HepG2 (cell line): ENCODE results near the gene FXR2. TPM values are rescaled to one million over a fixed set of nuclear protein-coding genes. Genes with fewer than 3 reads are reported as not detected.

Source experiments
- EED ChIP-seq: sonication (generic); formaldehyde crosslinking; IDR thresholded peaks from 2 replicates; pipeline ENCODE4 v1.5.0; 2020; ENCODE audit warnings: mild to moderate bottlenecking, missing genetic modification reagents
- EP300 ChIP-seq, 3 experiments: sonication (generic) in 1 of 3; formaldehyde crosslinking in 1 of 3; IDR thresholded peaks; 2 replicates each; pipeline versions ENCODE4 v1.5.1 to v1.6.1; 2011 to 2020; ENCODE audit warnings: low read depth in 2 of 3, low read length in 2 of 3, borderline replicate concordance in 1 of 3, improper control_type of control experiment in 1 of 3, mild to moderate bottlenecking in 1 of 3, missing genetic modification reagents in 1 of 3, moderate library complexity in 1 of 3
- GATAD1 ChIP-seq: IDR thresholded peaks from 2 replicates; pipeline ENCODE4 v1.6.1; 2016; ENCODE audit warnings: missing genetic modification reagents, missing compliant biosample characterization
- HOXA7 ChIP-seq: sonication (generic); formaldehyde crosslinking; IDR thresholded peaks from 2 replicates; pipeline ENCODE4 v1.8.1; 2022; ENCODE audit warnings: mild to moderate bottlenecking, missing genetic modification reagents, moderate library complexity
- IRF2 ChIP-seq: IDR thresholded peaks from 2 replicates; pipeline ENCODE4 v1.6.1; 2018; ENCODE audit warnings: missing genetic modification reagents, missing compliant biosample characterization
- KDM1A ChIP-seq: IDR thresholded peaks from 2 replicates; pipeline ENCODE4 v1.6.1; 2016; ENCODE audit warnings: missing compliant biosample characterization
- KDM2A ChIP-seq: sonication (generic); formaldehyde crosslinking; IDR thresholded peaks from 2 replicates; pipeline ENCODE4 v1.4.0; 2020; ENCODE audit warnings: low read depth, missing genetic modification reagents, borderline replicate concordance
- KLF11 ChIP-seq: IDR thresholded peaks from 2 replicates; pipeline ENCODE4 v1.6.1; 2016; ENCODE audit warnings: missing compliant biosample characterization
- MTF1 ChIP-seq: sonication (generic); formaldehyde crosslinking; IDR thresholded peaks from 2 replicates; pipeline ENCODE4 v1.5.0; 2020; ENCODE audit warnings: missing genetic modification reagents
- NCOA1 ChIP-seq: sonication (generic); formaldehyde crosslinking; IDR thresholded peaks from 2 replicates; pipeline ENCODE4 v1.9.0; 2021; ENCODE audit warnings: missing genetic modification reagents
- POLR2G ChIP-seq: fragments of 200-400 bp; formaldehyde crosslinking; IDR thresholded peaks from 2 replicates; pipeline ENCODE4 v1.6.1; 2018; ENCODE audit warnings: mild to moderate bottlenecking, low read depth, low read length, moderate library complexity
- RAD21 ChIP-seq: fragments of 450-650 bp; formaldehyde crosslinking; IDR thresholded peaks from 2 replicates; pipeline ENCODE4 v1.5.0; 2020; ENCODE audit warnings: mild to moderate bottlenecking
- RCOR2 ChIP-seq: IDR thresholded peaks from 2 replicates; pipeline ENCODE4 v1.6.1; 2016; ENCODE audit warnings: missing biosample characterization, missing genetic modification reagents
- RFX1 ChIP-seq: fragments of 450-650 bp; IDR thresholded peaks from 2 replicates; pipeline ENCODE4 v1.6.1; 2017
- SP2 ChIP-seq: sonication (generic); formaldehyde crosslinking; IDR thresholded peaks from 2 replicates; pipeline ENCODE4 v1.5.1; 2020; ENCODE audit warnings: mild to moderate bottlenecking, missing genetic modification reagents
- WIZ ChIP-seq: sonication (generic); formaldehyde crosslinking; IDR thresholded peaks from 2 replicates; pipeline ENCODE4 v1.5.1; 2020; ENCODE audit warnings: mild to moderate bottlenecking, missing genetic modification reagents
- ZMAT3 ChIP-seq: sonication (generic); formaldehyde crosslinking; conservative IDR thresholded peaks from 2 replicates; pipeline ENCODE4 v1.7.0; 2021; ENCODE audit warnings: missing genetic modification reagents
- ZNF234 ChIP-seq: sonication (generic); formaldehyde crosslinking; conservative IDR thresholded peaks from 2 replicates; pipeline ENCODE4 v1.5.1; 2020; ENCODE audit warnings: mild to moderate bottlenecking, missing genetic modification reagents
- ZNF260 ChIP-seq: sonication (generic); formaldehyde crosslinking; IDR thresholded peaks from 2 replicates; pipeline ENCODE4 v1.4.0; 2020; ENCODE audit warnings: missing genetic modification reagents, low read depth, mild to moderate bottlenecking, borderline replicate concordance
- ZNF382 ChIP-seq: sonication (generic); formaldehyde crosslinking; IDR thresholded peaks from 2 replicates; pipeline ENCODE4 v1.5.0; 2020; ENCODE audit warnings: missing genetic modification reagents, mild to moderate bottlenecking, borderline replicate concordance
- polyA plus RNA-seq, 8 experiments: library from polyadenylated mRNA; depleted of rRNA in 3 of 8; stranded (reverse) in 7 of 8; unstranded in 1 of 8; fragments of >200 nt; fragmentation: Illumina TruSeq in 4 of 8; extraction: Trizol in 4 of 8; gene quantifications; 2 replicates each; pipeline versions ENCODE4 v1.2.1 to v1.2.3, GENCODE V29; 2011 to 2016; ENCODE audit warnings: low read depth in 4 of 8, missing spikeins in 1 of 8, mixed read lengths in 1 of 8; ENCODE audit not compliant: insufficient read depth in 1 of 8
- total RNA-seq, 5 experiments: library from RNA; depleted of rRNA; stranded (reverse); fragments of >200 nt; fragmentation: Illumina TruSeq; extraction: Trizol; gene quantifications; 2 replicates each; pipeline ENCODE4 v1.2.3, GENCODE V29; 2016; ENCODE audit warnings: low read depth in 1 of 5
- TF ChIP-seq, protein P1 (sequence below): sonication (generic); formaldehyde crosslinking; IDR thresholded peaks from 2 replicates; pipeline ENCODE4 v1.4.0; 2020; ENCODE audit warnings: mild to moderate bottlenecking, missing genetic modification reagents, borderline replicate concordance
- TF ChIP-seq, protein P2 (sequence below): sonication (generic); formaldehyde crosslinking; IDR thresholded peaks from 2 replicates; pipeline ENCODE4 v1.5.1; 2020; ENCODE audit warnings: mild to moderate bottlenecking, moderate library complexity, missing genetic modification reagents
- TF ChIP-seq, protein P3 (sequence below): sonication (generic); IDR thresholded peaks from 2 replicates; pipeline ENCODE4 v1.6.1; 2016; ENCODE audit warnings: low read depth, borderline replicate concordance
- TF ChIP-seq, protein P4 (sequence below): sonication (generic); formaldehyde crosslinking; IDR thresholded peaks from 2 replicates; pipeline ENCODE4 v1.4.0; 2020; ENCODE audit warnings: missing genetic modification reagents, mild to moderate bottlenecking, borderline replicate concordance
- TF ChIP-seq, protein P5 (sequence below): sonication (generic); formaldehyde crosslinking; conservative IDR thresholded peaks from 2 replicates; pipeline ENCODE4 v1.5.0; 2020; ENCODE audit warnings: missing genetic modification reagents

FXR2 gene
- total and polyA plus RNA-seq, 2 of the 13 experiments (the other 11 are each of a cell fraction or from before 2014, with no cell fraction given) = 20.9 to 24.4 TPM

DNA sequence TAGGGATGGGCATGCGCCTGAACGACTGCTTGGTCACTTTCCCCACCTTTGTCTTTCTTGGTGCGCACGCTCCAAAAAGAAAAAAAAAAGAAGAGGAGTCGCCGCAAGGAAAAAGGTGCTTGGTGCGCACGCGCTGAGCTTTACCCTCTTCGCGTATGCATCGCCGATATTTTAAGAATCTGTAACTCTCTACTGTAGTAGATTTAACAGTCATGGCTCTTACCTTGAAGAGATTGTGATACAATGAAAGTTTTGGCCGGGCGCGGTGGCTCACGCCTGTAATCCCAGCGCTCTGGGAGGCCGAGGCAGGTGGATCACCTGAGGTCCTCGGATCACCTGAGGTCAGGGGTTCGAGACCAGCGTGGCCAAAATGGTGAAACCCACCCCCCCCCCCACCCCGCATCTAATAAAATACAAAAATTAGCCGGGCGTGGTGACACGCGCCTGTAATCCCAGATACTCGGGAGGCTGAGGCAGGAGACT lies 609 bp upstream of the FXR2 start (continued):
- TF ChIP-seq EED (CRISPR knock-in tag) (no peak), KLF11 (CRISPR knock-in tag) (peak; percentile 88; the same call in 1 of the 2 replicates), IRF2 (CRISPR knock-in tag) (no peak), RAD21 (CRISPR knock-in tag) (0 out of 2 replicates have a peak, but pooled peaks have one; percentile 11), POLR2G (peak; percentile 60; the same call in 1 of the 2 replicates), NCOA1 (CRISPR knock-in tag) (no peak), ZNF260 (CRISPR knock-in tag) (no peak), ZMAT3 (CRISPR knock-in tag) (0 out of 2 replicates have a peak, but pooled peaks have one; percentile 42), ZNF234 (CRISPR knock-in tag) (no peak), WIZ (no peak), KDM1A (CRISPR knock-in tag) (no peak), MTF1 (CRISPR knock-in tag) (0 out of 2 replicates have a peak, but pooled peaks have one; percentile 44), EP300 (IDR thresholded peaks at IDR 0.05; ENCODE audit: low read depth in 2 of 2, low read length in 2 of 2) (no peak; a peak in 1 of 4 replicates), EP300 (CRISPR knock-in tag; IDR thresholded peaks at IDR 0.05; ENCODE audit: borderline replicate concordance) (no peak), ZNF382 (CRISPR knock-in tag) (no peak), GATAD1 (no peak; the same call in 1 of the 2 replicates), RFX1 (no peak), HOXA7 (no peak), SP2 (CRISPR knock-in tag) (no peak), KDM2A (CRISPR knock-in tag) (peak; percentile 31; the same call in 1 of the 2 replicates), RCOR2 (no peak)
- TF ChIP-seq, protein P1, sequence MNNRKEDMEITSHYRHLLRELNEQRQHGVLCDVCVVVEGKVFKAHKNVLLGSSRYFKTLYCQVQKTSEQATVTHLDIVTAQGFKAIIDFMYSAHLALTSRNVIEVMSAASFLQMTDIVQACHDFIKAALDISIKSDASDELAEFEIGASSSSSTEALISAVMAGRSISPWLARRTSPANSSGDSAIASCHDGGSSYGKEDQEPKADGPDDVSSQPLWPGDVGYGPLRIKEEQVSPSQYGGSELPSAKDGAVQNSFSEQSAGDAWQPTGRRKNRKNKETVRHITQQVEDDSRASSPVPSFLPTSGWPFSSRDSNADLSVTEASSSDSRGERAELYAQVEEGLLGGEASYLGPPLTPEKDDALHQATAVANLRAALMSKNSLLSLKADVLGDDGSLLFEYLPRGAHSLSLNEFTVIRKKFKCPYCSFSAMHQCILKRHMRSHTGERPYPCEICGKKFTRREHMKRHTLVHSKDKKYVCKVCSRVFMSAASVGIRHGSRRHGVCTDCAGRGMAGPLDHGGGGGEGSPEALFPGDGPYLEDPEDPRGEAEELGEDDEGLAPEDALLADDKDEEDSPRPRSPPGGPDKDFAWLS (CRISPR knock-in tag) = no peak
- TF ChIP-seq, protein P2, sequence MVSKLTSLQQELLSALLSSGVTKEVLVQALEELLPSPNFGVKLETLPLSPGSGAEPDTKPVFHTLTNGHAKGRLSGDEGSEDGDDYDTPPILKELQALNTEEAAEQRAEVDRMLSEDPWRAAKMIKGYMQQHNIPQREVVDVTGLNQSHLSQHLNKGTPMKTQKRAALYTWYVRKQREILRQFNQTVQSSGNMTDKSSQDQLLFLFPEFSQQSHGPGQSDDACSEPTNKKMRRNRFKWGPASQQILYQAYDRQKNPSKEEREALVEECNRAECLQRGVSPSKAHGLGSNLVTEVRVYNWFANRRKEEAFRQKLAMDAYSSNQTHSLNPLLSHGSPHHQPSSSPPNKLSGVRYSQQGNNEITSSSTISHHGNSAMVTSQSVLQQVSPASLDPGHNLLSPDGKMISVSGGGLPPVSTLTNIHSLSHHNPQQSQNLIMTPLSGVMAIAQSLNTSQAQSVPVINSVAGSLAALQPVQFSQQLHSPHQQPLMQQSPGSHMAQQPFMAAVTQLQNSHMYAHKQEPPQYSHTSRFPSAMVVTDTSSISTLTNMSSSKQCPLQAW (CRISPR knock-in tag) = no peak
- TF ChIP-seq, protein P3, sequence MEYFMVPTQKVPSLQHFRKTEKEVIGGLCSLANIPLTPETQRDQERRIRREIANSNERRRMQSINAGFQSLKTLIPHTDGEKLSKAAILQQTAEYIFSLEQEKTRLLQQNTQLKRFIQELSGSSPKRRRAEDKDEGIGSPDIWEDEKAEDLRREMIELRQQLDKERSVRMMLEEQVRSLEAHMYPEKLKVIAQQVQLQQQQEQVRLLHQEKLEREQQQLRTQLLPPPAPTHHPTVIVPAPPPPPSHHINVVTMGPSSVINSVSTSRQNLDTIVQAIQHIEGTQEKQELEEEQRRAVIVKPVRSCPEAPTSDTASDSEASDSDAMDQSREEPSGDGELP = no peak
- TF ChIP-seq, protein P4, sequence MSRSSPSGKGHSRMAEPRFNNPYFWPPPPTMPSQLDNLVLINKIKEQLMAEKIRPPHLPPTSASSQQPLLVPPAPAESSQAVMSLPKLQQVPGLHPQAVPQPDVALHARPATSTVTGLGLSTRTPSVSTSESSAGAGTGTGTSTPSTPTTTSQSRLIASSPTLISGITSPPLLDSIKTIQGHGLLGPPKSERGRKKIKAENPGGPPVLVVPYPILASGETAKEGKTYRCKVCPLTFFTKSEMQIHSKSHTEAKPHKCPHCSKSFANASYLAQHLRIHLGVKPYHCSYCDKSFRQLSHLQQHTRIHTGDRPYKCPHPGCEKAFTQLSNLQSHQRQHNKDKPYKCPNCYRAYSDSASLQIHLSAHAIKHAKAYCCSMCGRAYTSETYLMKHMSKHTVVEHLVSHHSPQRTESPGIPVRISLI (CRISPR knock-in tag) = peak; percentile 97
- TF ChIP-seq, protein P5, sequence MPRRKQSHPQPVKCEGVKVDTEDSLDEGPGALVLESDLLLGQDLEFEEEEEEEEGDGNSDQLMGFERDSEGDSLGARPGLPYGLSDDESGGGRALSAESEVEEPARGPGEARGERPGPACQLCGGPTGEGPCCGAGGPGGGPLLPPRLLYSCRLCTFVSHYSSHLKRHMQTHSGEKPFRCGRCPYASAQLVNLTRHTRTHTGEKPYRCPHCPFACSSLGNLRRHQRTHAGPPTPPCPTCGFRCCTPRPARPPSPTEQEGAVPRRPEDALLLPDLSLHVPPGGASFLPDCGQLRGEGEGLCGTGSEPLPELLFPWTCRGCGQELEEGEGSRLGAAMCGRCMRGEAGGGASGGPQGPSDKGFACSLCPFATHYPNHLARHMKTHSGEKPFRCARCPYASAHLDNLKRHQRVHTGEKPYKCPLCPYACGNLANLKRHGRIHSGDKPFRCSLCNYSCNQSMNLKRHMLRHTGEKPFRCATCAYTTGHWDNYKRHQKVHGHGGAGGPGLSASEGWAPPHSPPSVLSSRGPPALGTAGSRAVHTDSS (CRISPR knock-in tag) = no peak
